ENCODE data around the gene NDUFAF4.

The NDUFAF4 gene

DNA sequence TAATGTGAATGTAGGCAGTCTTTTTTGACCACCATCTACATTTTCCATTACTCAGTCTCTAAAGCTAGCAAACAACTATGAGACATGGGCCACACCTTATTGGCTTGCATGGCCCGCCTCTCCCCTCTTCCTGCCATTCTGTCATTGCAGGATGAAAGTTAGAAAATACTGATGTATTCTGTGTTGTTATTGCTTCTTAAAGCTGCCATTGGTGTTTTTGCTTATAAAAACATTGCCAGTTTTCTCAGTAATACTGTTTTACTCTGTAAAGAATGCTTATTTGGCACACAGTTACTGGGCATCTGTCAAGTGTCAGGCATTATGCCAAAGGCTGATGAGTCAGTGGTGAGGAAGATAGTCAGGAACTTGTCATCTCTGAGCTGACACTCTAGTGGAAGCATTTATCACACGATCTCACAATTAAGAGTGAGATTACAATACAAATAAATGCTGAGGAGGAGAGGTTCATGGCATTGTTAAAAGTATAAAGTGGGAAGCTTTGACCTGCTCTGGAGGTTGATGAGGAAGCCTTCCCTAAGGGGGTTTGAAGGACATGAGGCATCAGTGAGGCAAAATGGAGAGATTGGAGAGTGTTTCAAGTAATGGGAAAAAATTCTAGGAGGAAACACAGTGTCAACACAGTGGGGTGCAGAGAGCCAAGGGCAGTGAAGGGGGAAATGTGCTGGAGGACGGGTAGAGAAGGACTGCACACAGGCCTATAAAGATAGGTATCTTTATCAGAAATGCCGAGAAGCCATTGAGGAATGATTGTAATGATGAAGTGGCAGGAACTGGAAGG is 41.5 kb upstream of the NDUFAF4 start (continued):
- TF ChIP-seq ZFP3 (tag by site-specific recombination; IDR thresholded peaks at IDR 0.05; ENCODE audit: low read depth) (no peak), ZNF777 (tag by site-specific recombination; IDR thresholded peaks at IDR 0.05; ENCODE audit: borderline replicate concordance) (no peak), ZNF23 (tag by site-specific recombination; IDR thresholded peaks at IDR 0.05; ENCODE audit: borderline replicate concordance) (no peak), MYNN (tag by site-specific recombination; IDR thresholded peaks at IDR 0.05; ENCODE audit: borderline replicate concordance) (no peak), ZBTB8A (tag by site-specific recombination; IDR thresholded peaks at IDR 0.05) (no peak), ZBTB44 (tag by site-specific recombination; IDR thresholded peaks at IDR 0.05) (no peak), ZNF311 (tag by site-specific recombination; IDR thresholded peaks at IDR 0.05; ENCODE audit: borderline replicate concordance) (no peak), ZNF2 (tag by site-specific recombination; IDR thresholded peaks at IDR 0.05) (no peak), ZIC2 (tag by site-specific recombination; IDR thresholded peaks at IDR 0.05) (no peak), ZSCAN18 (tag by site-specific recombination; IDR thresholded peaks at IDR 0.05) (no peak), ZNF513 (tag by site-specific recombination; IDR thresholded peaks at IDR 0.05) (peak; percentile 75; the same call in 1 of the 2 replicates), ZNF266 (tag by site-specific recombination; IDR thresholded peaks at IDR 0.05; ENCODE audit: low read depth) (no peak), ZSCAN23 (tag by site-specific recombination; IDR thresholded peaks at IDR 0.05) (no peak), GLI2 (tag by site-specific recombination; IDR thresholded peaks at IDR 0.05; ENCODE audit: borderline replicate concordance, low read depth) (no peak), ZNF426 (tag by site-specific recombination; IDR thresholded peaks at IDR 0.05) (no peak), ZNF184 (tag by site-specific recombination; IDR thresholded peaks at IDR 0.05) (no peak), WT1 (tag by site-specific recombination; IDR thresholded peaks at IDR 0.05) (no peak)
- TF ChIP-seq, protein P1, sequence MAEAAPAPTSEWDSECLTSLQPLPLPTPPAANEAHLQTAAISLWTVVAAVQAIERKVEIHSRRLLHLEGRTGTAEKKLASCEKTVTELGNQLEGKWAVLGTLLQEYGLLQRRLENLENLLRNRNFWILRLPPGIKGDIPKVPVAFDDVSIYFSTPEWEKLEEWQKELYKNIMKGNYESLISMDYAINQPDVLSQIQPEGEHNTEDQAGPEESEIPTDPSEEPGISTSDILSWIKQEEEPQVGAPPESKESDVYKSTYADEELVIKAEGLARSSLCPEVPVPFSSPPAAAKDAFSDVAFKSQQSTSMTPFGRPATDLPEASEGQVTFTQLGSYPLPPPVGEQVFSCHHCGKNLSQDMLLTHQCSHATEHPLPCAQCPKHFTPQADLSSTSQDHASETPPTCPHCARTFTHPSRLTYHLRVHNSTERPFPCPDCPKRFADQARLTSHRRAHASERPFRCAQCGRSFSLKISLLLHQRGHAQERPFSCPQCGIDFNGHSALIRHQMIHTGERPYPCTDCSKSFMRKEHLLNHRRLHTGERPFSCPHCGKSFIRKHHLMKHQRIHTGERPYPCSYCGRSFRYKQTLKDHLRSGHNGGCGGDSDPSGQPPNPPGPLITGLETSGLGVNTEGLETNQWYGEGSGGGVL (tag by site-specific recombination; IDR thresholded peaks at IDR 0.05), result no peak; the same call in 1 of the 2 replicates
- TF ChIP-seq, protein P2, sequence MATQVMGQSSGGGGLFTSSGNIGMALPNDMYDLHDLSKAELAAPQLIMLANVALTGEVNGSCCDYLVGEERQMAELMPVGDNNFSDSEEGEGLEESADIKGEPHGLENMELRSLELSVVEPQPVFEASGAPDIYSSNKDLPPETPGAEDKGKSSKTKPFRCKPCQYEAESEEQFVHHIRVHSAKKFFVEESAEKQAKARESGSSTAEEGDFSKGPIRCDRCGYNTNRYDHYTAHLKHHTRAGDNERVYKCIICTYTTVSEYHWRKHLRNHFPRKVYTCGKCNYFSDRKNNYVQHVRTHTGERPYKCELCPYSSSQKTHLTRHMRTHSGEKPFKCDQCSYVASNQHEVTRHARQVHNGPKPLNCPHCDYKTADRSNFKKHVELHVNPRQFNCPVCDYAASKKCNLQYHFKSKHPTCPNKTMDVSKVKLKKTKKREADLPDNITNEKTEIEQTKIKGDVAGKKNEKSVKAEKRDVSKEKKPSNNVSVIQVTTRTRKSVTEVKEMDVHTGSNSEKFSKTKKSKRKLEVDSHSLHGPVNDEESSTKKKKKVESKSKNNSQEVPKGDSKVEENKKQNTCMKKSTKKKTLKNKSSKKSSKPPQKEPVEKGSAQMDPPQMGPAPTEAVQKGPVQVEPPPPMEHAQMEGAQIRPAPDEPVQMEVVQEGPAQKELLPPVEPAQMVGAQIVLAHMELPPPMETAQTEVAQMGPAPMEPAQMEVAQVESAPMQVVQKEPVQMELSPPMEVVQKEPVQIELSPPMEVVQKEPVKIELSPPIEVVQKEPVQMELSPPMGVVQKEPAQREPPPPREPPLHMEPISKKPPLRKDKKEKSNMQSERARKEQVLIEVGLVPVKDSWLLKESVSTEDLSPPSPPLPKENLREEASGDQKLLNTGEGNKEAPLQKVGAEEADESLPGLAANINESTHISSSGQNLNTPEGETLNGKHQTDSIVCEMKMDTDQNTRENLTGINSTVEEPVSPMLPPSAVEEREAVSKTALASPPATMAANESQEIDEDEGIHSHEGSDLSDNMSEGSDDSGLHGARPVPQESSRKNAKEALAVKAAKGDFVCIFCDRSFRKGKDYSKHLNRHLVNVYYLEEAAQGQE (tag by site-specific recombination; IDR thresholded peaks at IDR 0.05), result no peak
- TF ChIP-seq, protein P3, sequence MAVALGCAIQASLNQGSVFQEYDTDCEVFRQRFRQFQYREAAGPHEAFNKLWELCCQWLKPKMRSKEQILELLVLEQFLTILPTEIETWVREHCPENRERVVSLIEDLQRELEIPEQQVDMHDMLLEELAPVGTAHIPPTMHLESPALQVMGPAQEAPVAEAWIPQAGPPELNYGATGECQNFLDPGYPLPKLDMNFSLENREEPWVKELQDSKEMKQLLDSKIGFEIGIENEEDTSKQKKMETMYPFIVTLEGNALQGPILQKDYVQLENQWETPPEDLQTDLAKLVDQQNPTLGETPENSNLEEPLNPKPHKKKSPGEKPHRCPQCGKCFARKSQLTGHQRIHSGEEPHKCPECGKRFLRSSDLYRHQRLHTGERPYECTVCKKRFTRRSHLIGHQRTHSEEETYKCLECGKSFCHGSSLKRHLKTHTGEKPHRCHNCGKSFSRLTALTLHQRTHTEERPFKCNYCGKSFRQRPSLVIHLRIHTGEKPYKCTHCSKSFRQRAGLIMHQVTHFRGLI (tag by site-specific recombination; IDR thresholded peaks at IDR 0.05), result no peak
- TF ChIP-seq, protein P4, sequence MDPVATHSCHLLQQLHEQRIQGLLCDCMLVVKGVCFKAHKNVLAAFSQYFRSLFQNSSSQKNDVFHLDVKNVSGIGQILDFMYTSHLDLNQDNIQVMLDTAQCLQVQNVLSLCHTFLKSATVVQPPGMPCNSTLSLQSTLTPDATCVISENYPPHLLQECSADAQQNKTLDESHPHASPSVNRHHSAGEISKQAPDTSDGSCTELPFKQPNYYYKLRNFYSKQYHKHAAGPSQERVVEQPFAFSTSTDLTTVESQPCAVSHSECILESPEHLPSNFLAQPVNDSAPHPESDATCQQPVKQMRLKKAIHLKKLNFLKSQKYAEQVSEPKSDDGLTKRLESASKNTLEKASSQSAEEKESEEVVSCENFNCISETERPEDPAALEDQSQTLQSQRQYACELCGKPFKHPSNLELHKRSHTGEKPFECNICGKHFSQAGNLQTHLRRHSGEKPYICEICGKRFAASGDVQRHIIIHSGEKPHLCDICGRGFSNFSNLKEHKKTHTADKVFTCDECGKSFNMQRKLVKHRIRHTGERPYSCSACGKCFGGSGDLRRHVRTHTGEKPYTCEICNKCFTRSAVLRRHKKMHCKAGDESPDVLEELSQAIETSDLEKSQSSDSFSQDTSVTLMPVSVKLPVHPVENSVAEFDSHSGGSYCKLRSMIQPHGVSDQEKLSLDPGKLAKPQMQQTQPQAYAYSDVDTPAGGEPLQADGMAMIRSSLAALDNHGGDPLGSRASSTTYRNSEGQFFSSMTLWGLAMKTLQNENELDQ (tag by site-specific recombination; IDR thresholded peaks at IDR 0.05; ENCODE audit: low read depth), result no peak
